ENCODE measurements around the gene IFNL1.

IFNL1 gene

GRCh38 chr19:39341129-39341718, 45.0 kb downstream of the IFNL1 start:
- Histone ChIP-seq H3F3A (ENCODE audit: control insufficient read depth, insufficient read depth) (peaks cover 16% of the 10 kb centered on the region), H3K9me2 (replicated peaks; ENCODE audit: control insufficient read depth, low read length) (no peaks in the 10 kb centered on the region), H3K4me2 (ENCODE audit: low read length) (peak overlapping the region; percentile 77), H3K27me3 (ENCODE audit: control insufficient read depth, low read length) (no peaks in the 10 kb centered on the region), H3K9me3 (ENCODE audit: control insufficient read depth, insufficient read depth, low read length) (no peaks in the 10 kb centered on the region), H3K36me3 (ENCODE audit: control insufficient read depth, low read length) (peaks cover 5% of the 10 kb centered on the region), H3K79me2 (ENCODE audit: control insufficient read depth, low read length) (peaks cover 49% of the 10 kb centered on the region), H3K4me1 (ENCODE audit: control insufficient read depth, low read length) (peaks cover 38% of the 10 kb centered on the region), H3K4me3 (ENCODE audit: low read length) (peak overlapping the region; percentile 86), H4K20me1 (ENCODE audit: control insufficient read depth, insufficient read depth, low read depth, low read length) (peaks cover 16% of the 10 kb centered on the region; the same call in 1 of the 2 replicates), H3K27ac (ENCODE audit: low read depth, low read length) (peak overlapping the region; percentile 39)
- no peak for TF ChIP-seq EZH2phosphoT487 (IDR thresholded peaks at IDR 0.05; ENCODE audit: borderline replicate concordance, low read length)

- no peaks in the 10 kb centered on the region for H3K9me3 ChIP-seq (ENCODE audit: control insufficient read depth, insufficient read depth, low read length)
- no peaks in the 10 kb centered on the region for H3K9me2 ChIP-seq (replicated peaks; ENCODE audit: control insufficient read depth, low read length)
- peak within 1 kb of the TSS; percentile 39 for H3K27ac ChIP-seq (ENCODE audit: low read depth, low read length)
- H3F3A ChIP-seq (ENCODE audit: control insufficient read depth, insufficient read depth): peaks cover 11% of the 10 kb centered on the region
- no peaks in the 10 kb centered on the region for H3K27me3 ChIP-seq (ENCODE audit: control insufficient read depth, low read length)
- H3K36me3 ChIP-seq (ENCODE audit: control insufficient read depth, low read length): peaks cover 7% of the 10 kb centered on the region
- peaks cover 56% of the 10 kb centered on the region for H3K79me2 ChIP-seq (ENCODE audit: control insufficient read depth, low read length)
- no peak for TF ChIP-seq EZH2phosphoT487 (IDR thresholded peaks at IDR 0.05; ENCODE audit: borderline replicate concordance, low read length)
- peak; percentile 50 for TF ChIP-seq CTCF (IDR thresholded peaks at IDR 0.05; ENCODE audit: low read depth, low read length, poor library complexity, severe bottlenecking)
- H3K4me1 ChIP-seq (ENCODE audit: control insufficient read depth, low read length): peaks cover 31% of the 10 kb centered on the region
- H3K4me3 ChIP-seq (ENCODE audit: low read length): peak within 1 kb of the TSS; percentile 89
- peak within 1 kb of the TSS; percentile 94 for H3K4me2 ChIP-seq (ENCODE audit: low read length)
- H4K20me1 ChIP-seq (ENCODE audit: control insufficient read depth, insufficient read depth, low read depth, low read length): peaks cover 24% of the 10 kb centered on the region; the same call in 1 of the 2 replicates
Measured at GRCh38 chr19:39341719-39342604, 45.8 kb downstream of the IFNL1 start, which contains the start of gene SAMD4B. SAMD4B (plus strand) TSS chr19:39342421; CDS start chr19:39356894, 14,473 bp downstream.

GRCh38 chr19:39342647-39343305, 46.6 kb downstream of the IFNL1 start:
- H4K20me1 ChIP-seq (ENCODE audit: control insufficient read depth, insufficient read depth, low read depth, low read length): peaks cover 27% of the 10 kb centered on the region; the same call in 1 of the 2 replicates
- peak overlapping the region; percentile 89 for H3K4me3 ChIP-seq (ENCODE audit: low read length)
- peaks cover 62% of the 10 kb centered on the region for H3K79me2 ChIP-seq (ENCODE audit: control insufficient read depth, low read length)
- peaks cover 11% of the 10 kb centered on the region for H3K36me3 ChIP-seq (ENCODE audit: control insufficient read depth, low read length)
- TF ChIP-seq EZH2phosphoT487 (IDR thresholded peaks at IDR 0.05; ENCODE audit: borderline replicate concordance, low read length) (no peak), CTCF (IDR thresholded peaks at IDR 0.05; ENCODE audit: low read depth, low read length, poor library complexity, severe bottlenecking) (no peak)
- H3K27me3 ChIP-seq (ENCODE audit: control insufficient read depth, low read length): no peaks in the 10 kb centered on the region
- H3K9me2 ChIP-seq (replicated peaks; ENCODE audit: control insufficient read depth, low read length): no peaks in the 10 kb centered on the region
- peak overlapping the region; percentile 94 for H3K4me2 ChIP-seq (ENCODE audit: low read length)
- no peaks in the 10 kb centered on the region for H3K9me3 ChIP-seq (ENCODE audit: control insufficient read depth, insufficient read depth, low read length)
- peaks cover 4% of the 10 kb centered on the region for H3F3A ChIP-seq (ENCODE audit: control insufficient read depth, insufficient read depth)
- H3K27ac ChIP-seq (ENCODE audit: low read depth, low read length): no peak overlapping the region
- H3K4me1 ChIP-seq (ENCODE audit: control insufficient read depth, low read length): peaks cover 23% of the 10 kb centered on the region

Data from DOHH2 (cell line).